Hematopoietic multipotent progenitor cell treated with erythropoietin and hydrocortisone succinate and interleukin-3 and kit ligand, for 15 days (in vitro differentiated cells): Measurements from ENCODE around the gene BRAP.
"Not testable (repeated sequence)": the region's sequence is repeated elsewhere in the genome, so short reads cannot be mapped to it uniquely, and the experiment has no call there.

ENCODE experiments used
- DNase-seq: peaks from one replicate; pipeline ENCODE4 v3.0.0-alpha.2; 2015; ENCODE audit warnings: low spot score

The BRAP gene, protein sequence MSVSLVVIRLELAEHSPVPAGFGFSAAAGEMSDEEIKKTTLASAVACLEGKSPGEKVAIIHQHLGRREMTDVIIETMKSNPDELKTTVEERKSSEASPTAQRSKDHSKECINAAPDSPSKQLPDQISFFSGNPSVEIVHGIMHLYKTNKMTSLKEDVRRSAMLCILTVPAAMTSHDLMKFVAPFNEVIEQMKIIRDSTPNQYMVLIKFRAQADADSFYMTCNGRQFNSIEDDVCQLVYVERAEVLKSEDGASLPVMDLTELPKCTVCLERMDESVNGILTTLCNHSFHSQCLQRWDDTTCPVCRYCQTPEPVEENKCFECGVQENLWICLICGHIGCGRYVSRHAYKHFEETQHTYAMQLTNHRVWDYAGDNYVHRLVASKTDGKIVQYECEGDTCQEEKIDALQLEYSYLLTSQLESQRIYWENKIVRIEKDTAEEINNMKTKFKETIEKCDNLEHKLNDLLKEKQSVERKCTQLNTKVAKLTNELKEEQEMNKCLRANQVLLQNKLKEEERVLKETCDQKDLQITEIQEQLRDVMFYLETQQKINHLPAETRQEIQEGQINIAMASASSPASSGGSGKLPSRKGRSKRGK

GRCh38 chr12:111685811-111686573 lies at the start of gene BRAP, which contains the start of gene ACAD10:
BRAP (minus strand) TSS chr12:111685956; CDS start chr12:111685792, 164 bp downstream.
ACAD10 (plus strand) TSS chr12:111686053; CDS start chr12:111692710, 6,657 bp downstream.
- peak; percentile 94 for DNase-seq

- no peak for DNase-seq
These were observed 47.7 kb upstream of the BRAP start for GRCh38 chr12:111733340-111733915.

- peak; percentile 34 for DNase-seq
These were observed 47.0 kb upstream of the BRAP start for GRCh38 chr12:111732786-111733185.

GRCh38 chr12:111730420-111730819 lies 44.7 kb upstream of the BRAP start:
- DNase-seq, result no peak

GRCh38 chr12:111728795-111729194 lies 43.0 kb upstream of the BRAP start:
- no peak for DNase-seq

- DNase-seq, result not testable (repeated sequence)
These were observed 38.0 kb upstream of the BRAP start for GRCh38 chr12:111723646-111724360.

DNA sequence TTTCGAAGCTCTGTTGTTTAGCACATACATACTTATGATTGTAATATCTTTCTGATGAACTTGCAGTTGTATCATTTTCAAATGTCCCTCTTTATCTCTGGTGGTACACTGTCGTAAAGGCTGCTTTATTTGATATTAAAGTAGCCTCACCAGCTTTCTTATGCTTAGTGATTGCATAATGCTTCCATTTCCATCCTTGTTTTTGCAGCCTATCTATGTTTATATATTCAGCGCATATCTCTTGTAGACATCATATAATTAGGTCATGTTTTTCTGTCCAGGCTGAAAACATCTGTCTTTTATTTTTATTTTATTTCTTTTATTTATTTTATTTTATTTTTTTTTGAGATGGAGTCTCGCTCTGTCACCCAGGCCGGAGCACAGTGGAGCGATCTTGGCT lies 34.7 kb upstream of the BRAP start:
- no peak for DNase-seq

GRCh38 chr12:111719316-111719715 lies 33.6 kb upstream of the BRAP start:
- not testable (repeated sequence) for DNase-seq

- no peak for DNase-seq
These were observed 29.5 kb upstream of the BRAP start for GRCh38 chr12:111715279-111715678.

DNA sequence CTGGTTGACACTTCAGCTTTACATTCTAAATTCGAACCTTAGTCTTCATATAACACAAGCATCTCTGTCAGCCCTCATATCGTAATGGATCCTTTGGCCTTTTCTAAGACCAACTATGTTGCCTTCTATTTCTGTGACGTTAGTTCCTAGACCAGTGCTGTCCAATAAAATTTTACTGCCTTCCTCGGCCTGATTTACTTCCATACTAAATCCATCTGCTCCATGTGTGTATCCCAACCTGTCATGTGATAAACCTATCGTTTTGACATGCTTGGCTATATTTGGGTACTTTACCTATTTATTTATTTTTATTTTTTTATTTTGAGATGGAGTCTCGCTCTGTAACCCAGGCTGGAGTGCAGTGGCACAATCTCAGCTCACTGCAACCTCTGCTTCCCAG lies 20.4 kb upstream of the BRAP start:
- no peak for DNase-seq

- no peak for DNase-seq
These were observed 19.9 kb upstream of the BRAP start for GRCh38 chr12:111705672-111706071.

- DNase-seq, result no peak
These were observed 14.2 kb upstream of the BRAP start for GRCh38 chr12:111699962-111700361.

- DNase-seq, result no peak
These were observed 8.1 kb upstream of the BRAP start for GRCh38 chr12:111693818-111694217.

DNA sequence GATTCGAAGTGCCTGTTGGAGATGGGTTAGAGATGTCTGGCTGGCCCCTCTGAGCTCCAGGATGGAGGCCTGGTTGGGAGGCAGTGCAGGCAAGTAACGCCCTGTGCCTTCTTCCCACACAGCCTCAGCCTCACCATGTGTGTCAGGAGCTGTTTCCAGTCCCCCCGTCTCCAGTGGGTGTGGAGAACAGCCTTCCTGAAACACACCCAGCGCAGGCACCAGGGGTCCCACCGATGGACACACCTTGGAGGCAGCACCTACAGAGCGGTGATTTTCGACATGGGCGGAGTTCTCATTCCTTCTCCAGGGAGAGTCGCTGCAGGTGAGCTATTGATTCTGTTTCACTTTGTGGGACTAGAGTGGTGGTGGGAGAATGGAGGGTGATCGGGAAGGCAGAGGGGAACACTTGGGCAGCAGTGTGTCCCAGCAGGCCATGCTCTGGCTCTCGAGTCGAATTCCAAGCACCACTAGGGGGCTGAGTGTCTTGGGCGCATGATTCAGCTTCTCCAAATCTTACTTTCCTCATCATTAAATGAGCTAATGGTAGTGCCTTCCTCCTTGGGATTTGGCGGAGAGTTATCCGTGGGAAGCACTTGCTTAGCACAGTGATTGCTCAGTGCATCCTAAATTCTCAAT lies 6.9 kb upstream of the BRAP start:
- DNase-seq, result peak; percentile 27

DNA sequence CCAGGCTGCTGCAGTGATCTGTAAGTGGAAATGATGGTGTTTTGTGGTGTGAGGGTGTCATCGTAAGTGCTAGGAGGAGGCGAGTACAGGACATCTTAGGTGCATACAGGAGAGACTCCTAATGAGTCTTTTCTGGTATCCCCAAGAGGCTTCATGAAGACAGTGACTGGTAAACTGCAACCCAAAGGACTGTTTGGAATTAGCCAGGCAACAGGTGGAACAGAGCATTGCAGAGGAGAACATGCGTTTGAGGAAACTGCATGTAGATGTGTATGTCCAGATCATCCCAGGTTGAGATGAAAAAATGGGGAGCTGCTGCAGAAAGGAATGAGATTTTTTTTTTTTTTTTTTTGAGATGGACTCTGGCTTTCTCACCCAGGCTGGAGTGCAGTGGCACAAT lies 5.5 kb upstream of the BRAP start:
- no peak for DNase-seq

- no peak for DNase-seq
These were observed 2.2 kb upstream of the BRAP start for GRCh38 chr12:111687952-111688351.

DNA sequence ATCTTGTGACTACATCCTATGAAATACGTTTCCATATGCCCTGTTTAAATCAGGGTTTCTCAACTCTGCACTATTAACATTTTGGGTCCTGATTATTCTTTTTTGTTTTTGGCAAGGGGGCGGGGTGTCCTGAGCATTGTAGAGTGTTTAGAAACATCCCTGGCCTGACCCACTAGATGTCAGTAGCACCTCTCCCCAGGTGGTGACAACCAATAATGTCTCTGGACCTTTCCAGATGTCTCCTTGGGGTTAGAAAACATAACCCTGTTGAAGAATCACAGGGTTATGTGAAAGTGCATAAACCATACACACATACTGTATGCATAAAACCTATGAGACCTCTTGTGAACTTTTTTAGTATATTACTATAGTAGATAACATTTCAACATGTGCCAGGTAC lies 1.5 kb upstream of the BRAP start:
- no peak for DNase-seq

GRCh38 chr12:111686574-111687105 lies 884 bp upstream of the BRAP start:
- DNase-seq, result no peak

- peak; percentile 53 for DNase-seq
These were observed 390 bp downstream of the BRAP start for GRCh38 chr12:111685322-111685810.

- DNase-seq, result peak; percentile 22
These were observed 1.1 kb downstream of the BRAP start for GRCh38 chr12:111684485-111685198.
